Measurements from ENCODE around the gene BDP1. TPM values are rescaled to one million over a fixed set of nuclear protein-coding genes. Genes with fewer than 3 reads are reported as not detected.
A peak's percentile ranks its signal among the peaks of the same experiment; 100 is the strongest.
"Not testable (repeated sequence)": the region's sequence is repeated elsewhere in the genome, so short reads cannot be mapped to it uniquely, and the experiment has no call there.

Gene BDP1
- total RNA-seq, 1 donor from 2014 or later, result 24.1 TPM

- no peak overlapping the region for H3K4me3 ChIP-seq (ENCODE audit: low read depth, low read length)
- no peak for TF ChIP-seq CTCF (IDR thresholded peaks at IDR 0.05; ENCODE audit: insufficient read depth, low read length, poor library complexity, severe bottlenecking)
- no peak for DNase-seq (ENCODE audit: low read depth)
- no peaks in the 10 kb centered on the region for H3K27me3 ChIP-seq (ENCODE audit: control insufficient read depth, insufficient read depth, low read length)
- H3K36me3 ChIP-seq (ENCODE audit: control insufficient read depth, insufficient read depth, low read length), result no peaks in the 10 kb centered on the region
Measured at GRCh38 chr5:71589903-71590302, 134.5 kb downstream of the BDP1 start.

- H3K4me3 ChIP-seq (ENCODE audit: low read depth, low read length), result no peak overlapping the region
- DNase-seq (ENCODE audit: low read depth), result no peak
- no peaks in the 10 kb centered on the region for H3K27me3 ChIP-seq (ENCODE audit: control insufficient read depth, insufficient read depth, low read length)
- H3K36me3 ChIP-seq (ENCODE audit: control insufficient read depth, insufficient read depth, low read length), result no peaks in the 10 kb centered on the region
- TF ChIP-seq CTCF (IDR thresholded peaks at IDR 0.05; ENCODE audit: insufficient read depth, low read length, poor library complexity, severe bottlenecking), result no peak
Measured at GRCh38 chr5:71591100-71591499, 135.6 kb downstream of the BDP1 start.

- no peak for DNase-seq (ENCODE audit: low read depth)
- Histone ChIP-seq H3K36me3 (ENCODE audit: control insufficient read depth, insufficient read depth, low read length) (peaks cover 1% of the 10 kb centered on the region), H3K4me3 (ENCODE audit: low read depth, low read length) (no peak overlapping the region), H3K27me3 (ENCODE audit: control insufficient read depth, insufficient read depth, low read length) (no peaks in the 10 kb centered on the region)
- no peak for TF ChIP-seq CTCF (IDR thresholded peaks at IDR 0.05; ENCODE audit: insufficient read depth, low read length, poor library complexity, severe bottlenecking)
Measured at GRCh38 chr5:71596169-71596568, 140.7 kb downstream of the BDP1 start.

GRCh38 chr5:71597001-71597400 is 141.6 kb downstream of the BDP1 start:
- Histone ChIP-seq H3K36me3 (ENCODE audit: control insufficient read depth, insufficient read depth, low read length) (peaks cover 1% of the 10 kb centered on the region), H3K27me3 (ENCODE audit: control insufficient read depth, insufficient read depth, low read length) (no peaks in the 10 kb centered on the region), H3K4me3 (ENCODE audit: low read depth, low read length) (no peak overlapping the region)
- no peak for TF ChIP-seq CTCF (IDR thresholded peaks at IDR 0.05; ENCODE audit: insufficient read depth, low read length, poor library complexity, severe bottlenecking)
- DNase-seq (ENCODE audit: low read depth), result no peak

GRCh38 chr5:71600783-71601182 is 145.3 kb downstream of the BDP1 start:
- no peaks in the 10 kb centered on the region for H3K27me3 ChIP-seq (ENCODE audit: control insufficient read depth, insufficient read depth, low read length)
- peaks cover 1% of the 10 kb centered on the region for H3K36me3 ChIP-seq (ENCODE audit: control insufficient read depth, insufficient read depth, low read length)
- no peak for TF ChIP-seq CTCF (IDR thresholded peaks at IDR 0.05; ENCODE audit: insufficient read depth, low read length, poor library complexity, severe bottlenecking)
- no peak overlapping the region for H3K4me3 ChIP-seq (ENCODE audit: low read depth, low read length)
- DNase-seq (ENCODE audit: low read depth), result no peak

- no peaks in the 10 kb centered on the region for H3K27me3 ChIP-seq (ENCODE audit: control insufficient read depth, insufficient read depth, low read length)
- peak; percentile 79 for TF ChIP-seq CTCF (IDR thresholded peaks at IDR 0.05; ENCODE audit: insufficient read depth, low read length, poor library complexity, severe bottlenecking)
- H3K36me3 ChIP-seq (ENCODE audit: control insufficient read depth, insufficient read depth, low read length), result peaks cover 1% of the 10 kb centered on the region
- DNase-seq (ENCODE audit: low read depth), result peak; percentile 84
- no peak overlapping the region for H3K4me3 ChIP-seq (ENCODE audit: low read depth, low read length)
Measured at GRCh38 chr5:71601222-71602026, 146.0 kb downstream of the BDP1 start.

GRCh38 chr5:71609916-71610315 is 154.5 kb downstream of the BDP1 start:
- H3K4me3 ChIP-seq (ENCODE audit: low read depth, low read length); H3K36me3 ChIP-seq (ENCODE audit: control insufficient read depth, insufficient read depth, low read length); DNase-seq (ENCODE audit: low read depth); H3K27me3 ChIP-seq (ENCODE audit: control insufficient read depth, insufficient read depth, low read length): not testable (repeated sequence)
